B cell (primary cell): ENCODE measurements around the gene BMPER.

Experiments used
- EZH2 ChIP-seq: IDR thresholded peaks from 2 replicates; pipeline ENCODE4 v1.6.1; 2012; ENCODE audit warnings: borderline replicate concordance, low read depth, mild to moderate bottlenecking, moderate library complexity, low read length; ENCODE audit not compliant: insufficient read depth, poor library complexity, severe bottlenecking
- TF ChIP-seq, protein P1 (sequence below): fragments of 200-600 bp; IDR thresholded peaks from one replicate; pipeline ENCODE4 v1.8.0; 2022; ENCODE audit warnings: antibody characterized with exemption, mild to moderate bottlenecking

DNA sequence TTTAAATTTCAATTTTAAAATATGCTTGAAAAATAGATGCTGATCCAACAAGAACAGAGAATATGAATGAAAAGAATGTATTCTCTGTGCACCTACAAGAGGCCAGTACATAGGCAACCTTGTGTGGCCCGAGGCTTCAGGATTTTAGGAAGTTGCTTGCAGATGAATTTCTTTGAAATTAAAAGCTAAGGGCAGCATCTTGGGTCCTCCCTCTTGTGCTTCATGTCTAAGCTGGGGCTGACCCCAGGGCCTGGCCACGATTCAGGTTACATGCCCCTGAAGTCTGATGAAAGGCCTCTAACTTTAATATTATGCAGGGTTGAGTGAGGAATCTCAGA, 138.9 kb downstream of the BMPER start:
- TF ChIP-seq, protein P1, sequence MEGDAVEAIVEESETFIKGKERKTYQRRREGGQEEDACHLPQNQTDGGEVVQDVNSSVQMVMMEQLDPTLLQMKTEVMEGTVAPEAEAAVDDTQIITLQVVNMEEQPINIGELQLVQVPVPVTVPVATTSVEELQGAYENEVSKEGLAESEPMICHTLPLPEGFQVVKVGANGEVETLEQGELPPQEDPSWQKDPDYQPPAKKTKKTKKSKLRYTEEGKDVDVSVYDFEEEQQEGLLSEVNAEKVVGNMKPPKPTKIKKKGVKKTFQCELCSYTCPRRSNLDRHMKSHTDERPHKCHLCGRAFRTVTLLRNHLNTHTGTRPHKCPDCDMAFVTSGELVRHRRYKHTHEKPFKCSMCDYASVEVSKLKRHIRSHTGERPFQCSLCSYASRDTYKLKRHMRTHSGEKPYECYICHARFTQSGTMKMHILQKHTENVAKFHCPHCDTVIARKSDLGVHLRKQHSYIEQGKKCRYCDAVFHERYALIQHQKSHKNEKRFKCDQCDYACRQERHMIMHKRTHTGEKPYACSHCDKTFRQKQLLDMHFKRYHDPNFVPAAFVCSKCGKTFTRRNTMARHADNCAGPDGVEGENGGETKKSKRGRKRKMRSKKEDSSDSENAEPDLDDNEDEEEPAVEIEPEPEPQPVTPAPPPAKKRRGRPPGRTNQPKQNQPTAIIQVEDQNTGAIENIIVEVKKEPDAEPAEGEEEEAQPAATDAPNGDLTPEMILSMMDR, result no peak
- TF ChIP-seq EZH2, result no peak
